ENCODE results near the gene ZMYM3.
"Not testable (repeated sequence)": the region's sequence is repeated elsewhere in the genome, so short reads cannot be mapped to it uniquely, and the experiment has no call there.

The ZMYM3 gene

GRCh38 chrX:71269801-71270395 lies 16.0 kb upstream of the ZMYM3 start:
- no peak for FAIRE-seq
- no peak for TF ChIP-seq POLR2A (IDR thresholded peaks at IDR 0.05; ENCODE audit: low read depth, low read length)
- no peak for DNase-seq (ENCODE audit: insufficient read length, low spot score)

- not testable (repeated sequence) for FAIRE-seq; DNase-seq (ENCODE audit: insufficient read length, low spot score)
These were observed 14.7 kb upstream of the ZMYM3 start for GRCh38 chrX:71268624-71269023.

- no peak for TF ChIP-seq POLR2A (IDR thresholded peaks at IDR 0.05; ENCODE audit: low read depth, low read length)
- FAIRE-seq (no peak), DNase-seq (ENCODE audit: insufficient read length, low spot score) (no peak)
These were observed 2.9 kb upstream of the ZMYM3 start for GRCh38 chrX:71256856-71257255.

DNA sequence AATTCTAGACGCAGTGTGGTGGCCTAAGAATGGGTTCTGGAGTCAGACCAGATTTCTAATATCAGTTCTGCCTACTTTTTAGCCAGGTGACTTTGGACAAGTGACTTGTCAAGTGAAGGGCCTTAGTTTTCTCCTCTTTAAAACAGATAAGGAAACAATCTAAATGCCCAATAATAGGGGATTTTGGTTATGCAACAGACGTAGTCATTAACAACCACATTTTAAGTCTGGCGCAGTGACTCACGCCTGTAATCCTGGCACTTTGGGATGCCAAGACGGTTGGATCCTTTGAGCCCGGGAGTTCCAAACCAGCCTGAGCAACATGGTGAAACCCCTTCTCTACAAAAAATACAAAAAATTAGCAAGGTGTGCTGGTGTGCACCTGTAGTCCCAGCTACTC lies 2.1 kb upstream of the ZMYM3 start:
- DNase-seq (ENCODE audit: insufficient read length, low spot score) (no peak), FAIRE-seq (no peak)
- no peak for TF ChIP-seq POLR2A (IDR thresholded peaks at IDR 0.05; ENCODE audit: low read depth, low read length)

- peak; percentile 38 for DNase-seq (ENCODE audit: insufficient read length, low spot score)
- no peak for TF ChIP-seq POLR2A (IDR thresholded peaks at IDR 0.05; ENCODE audit: low read depth, low read length)
- FAIRE-seq = no peak
These were observed 468 bp downstream of the ZMYM3 start for GRCh38 chrX:71253253-71254091.

- FAIRE-seq (no peak), DNase-seq (ENCODE audit: insufficient read length, low spot score) (no peak)
- no peak for TF ChIP-seq POLR2A (IDR thresholded peaks at IDR 0.05; ENCODE audit: low read depth, low read length)
These were observed 1.7 kb downstream of the ZMYM3 start for GRCh38 chrX:71252221-71252620.

GRCh38 chrX:71251466-71251973 lies 2.4 kb downstream of the ZMYM3 start:
- no peak for TF ChIP-seq POLR2A (IDR thresholded peaks at IDR 0.05; ENCODE audit: low read depth, low read length)
- no peak for FAIRE-seq
- DNase-seq (ENCODE audit: insufficient read length, low spot score) = no peak

DNA sequence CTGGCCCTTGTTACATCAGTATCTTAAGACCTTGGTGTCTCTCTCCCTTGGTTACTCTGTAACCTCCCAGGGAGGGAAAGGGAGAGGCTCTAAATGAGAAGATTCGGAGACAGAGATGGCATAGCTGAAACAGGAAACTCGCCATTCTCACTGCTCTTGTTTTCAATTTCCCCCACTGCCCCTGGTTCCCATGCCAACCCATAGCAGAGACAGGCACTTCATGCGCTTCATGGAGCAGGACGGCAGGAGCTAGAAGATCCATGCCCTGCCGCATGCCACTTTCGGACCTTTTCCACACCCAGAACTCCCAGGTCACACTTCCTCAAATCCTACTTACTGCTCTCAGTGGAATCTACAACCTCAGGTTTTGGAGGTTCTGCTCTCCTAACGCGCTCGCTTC lies 3.1 kb downstream of the ZMYM3 start:
- TF ChIP-seq POLR2A (IDR thresholded peaks at IDR 0.05; ENCODE audit: low read depth, low read length) = no peak
- no peak for FAIRE-seq
- DNase-seq (ENCODE audit: insufficient read length, low spot score) = no peak

- no peak for TF ChIP-seq POLR2A (IDR thresholded peaks at IDR 0.05; ENCODE audit: low read depth, low read length)
- DNase-seq (ENCODE audit: insufficient read length, low spot score) (no peak), FAIRE-seq (no peak)
These were observed 8.8 kb downstream of the ZMYM3 start for GRCh38 chrX:71245159-71245558.

- DNase-seq (ENCODE audit: insufficient read length, low spot score) = no peak
- FAIRE-seq = no peak
- no peak for TF ChIP-seq POLR2A (IDR thresholded peaks at IDR 0.05; ENCODE audit: low read depth, low read length)
These were observed 9.4 kb downstream of the ZMYM3 start for GRCh38 chrX:71244359-71245128.

DNA sequence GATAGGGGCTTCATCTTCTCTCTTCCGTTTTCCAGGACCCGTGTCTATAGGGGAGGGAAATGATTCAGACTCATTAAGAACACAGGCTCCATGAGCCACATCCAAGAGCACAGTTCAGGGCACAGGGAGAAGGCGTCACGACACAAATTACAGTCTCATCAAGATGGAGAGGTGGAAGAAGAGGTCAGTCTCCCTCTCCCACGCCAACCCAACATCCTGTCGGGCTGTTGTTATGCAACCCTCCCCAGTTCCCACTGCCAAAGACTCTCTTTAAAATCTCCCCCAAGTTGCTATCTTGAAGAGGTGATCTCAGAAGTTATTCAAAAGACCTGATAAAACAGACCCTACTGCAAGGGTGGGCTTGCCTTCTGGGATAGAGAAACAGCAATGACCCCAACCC lies 12.6 kb downstream of the ZMYM3 start:
- FAIRE-seq = no peak
- no peak for TF ChIP-seq POLR2A (IDR thresholded peaks at IDR 0.05; ENCODE audit: low read depth, low read length)
- DNase-seq (ENCODE audit: insufficient read length, low spot score) = no peak

DNA sequence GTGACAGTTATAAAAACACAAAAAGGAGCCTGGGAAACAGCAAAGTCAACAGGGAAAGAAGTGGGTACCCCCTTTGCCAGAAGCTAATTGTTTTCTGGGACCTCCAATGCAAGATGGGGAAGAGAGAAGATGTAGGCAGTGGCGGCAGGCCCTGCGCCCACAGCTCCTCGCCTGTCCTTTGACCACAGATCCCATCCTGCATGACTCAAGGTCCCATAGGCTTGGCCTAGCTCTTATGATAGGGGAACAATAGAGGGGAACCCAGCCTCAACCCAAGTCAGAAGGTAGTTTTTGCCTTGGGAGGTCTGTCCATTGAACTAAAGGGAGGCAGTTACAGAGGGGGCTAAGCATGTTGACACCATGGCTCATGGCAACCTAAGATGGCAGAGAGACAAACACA lies 14.2 kb downstream of the ZMYM3 start:
- FAIRE-seq = no peak
- no peak for DNase-seq (ENCODE audit: insufficient read length, low spot score)
- no peak for TF ChIP-seq POLR2A (IDR thresholded peaks at IDR 0.05; ENCODE audit: low read depth, low read length)

GRCh38 chrX:71236836-71237235 lies 17.1 kb downstream of the ZMYM3 start:
- no peak for TF ChIP-seq POLR2A (IDR thresholded peaks at IDR 0.05; ENCODE audit: low read depth, low read length)
- DNase-seq (ENCODE audit: insufficient read length, low spot score) (no peak), FAIRE-seq (no peak)

GRCh38 chrX:71235482-71235881 lies 18.5 kb downstream of the ZMYM3 start:
- TF ChIP-seq POLR2A (IDR thresholded peaks at IDR 0.05; ENCODE audit: low read depth, low read length) = no peak
- DNase-seq (ENCODE audit: insufficient read length, low spot score) (no peak), FAIRE-seq (no peak)

Data from H54 (cell line).